Activated naive CD8-positive, alpha-beta T cell treated with anti-CD3 and anti-CD28 coated beads, Interleukin-2, amount 10 ng/mL, durations not matched to agents 7 days and 5 days (primary cell): ENCODE measurements around the gene STRIP1. TPM values are rescaled to one million over a fixed set of nuclear protein-coding genes. Genes with fewer than 3 reads are reported as not detected.
A peak's percentile ranks its signal among the peaks of the same experiment; 100 is the strongest.
"Not testable (repeated sequence)": the region's sequence is repeated elsewhere in the genome, so short reads cannot be mapped to it uniquely, and the experiment has no call there.

ENCODE experiments used
- ATAC-seq: fragments of 150-1000 bp; cut with Tn5 transposase; one replicate; pipeline ENCODE4 v1.10.0; 2021; ENCODE audit warnings: low read depth, moderate library complexity
- POLR2A ChIA-PET: fragments of 350-600 bp; sonication (Branson Sonifier 250); formaldehyde crosslinking; loops from one replicate; lab custom pipeline; 2021; ENCODE audit warnings: antibody characterized with exemption; lab: Charles Lee
- DNase-seq: peaks from one replicate; pipeline ENCODE4 v3.0.0; 2021
- H3K27ac Mint-ChIP-seq: one replicate; pipeline ENCODE4 v1.8.0; 2022; ENCODE audit warnings: mild to moderate bottlenecking, mixed read lengths
- H3K27me3 Mint-ChIP-seq: one replicate; pipeline ENCODE4 v1.8.0; 2022; ENCODE audit warnings: mild to moderate bottlenecking, moderate library complexity, mixed read lengths
- H3K36me3 Mint-ChIP-seq: one replicate; pipeline ENCODE4 v1.8.0; 2021; ENCODE audit warnings: mild to moderate bottlenecking, mixed read lengths
- H3K4me1 Mint-ChIP-seq: one replicate; pipeline ENCODE4 v1.8.0; 2021; ENCODE audit warnings: mixed read lengths
- H3K4me3 Mint-ChIP-seq: one replicate; pipeline ENCODE4 v1.8.0; 2022; ENCODE audit warnings: mild to moderate bottlenecking, moderate library complexity, mixed read lengths
- H3K9me3 Mint-ChIP-seq: one replicate; pipeline ENCODE4 v1.8.0; 2021; ENCODE audit warnings: mixed read lengths
- total RNA-seq, 2 experiments: library from RNA; stranded (reverse); gene quantifications; one replicate each; pipeline ENCODE4 v1.2.3, GENCODE V29; 2021

STRIP1 gene
- total RNA-seq, 2 experiments from 2014 or later: 47.5 to 49.1 TPM

GRCh38 chr1:110021285-110021684 lies 13.1 kb upstream of the STRIP1 start:
- Mint-ChIP-seq H3K4me1 (no peaks in the 10 kb centered on the region), H3K27ac (no peak overlapping the region), H3K36me3 (peaks cover 35% of the 10 kb centered on the region), H3K4me3 (no peak overlapping the region), H3K27me3 (no peaks in the 10 kb centered on the region), H3K9me3 (no peaks in the 10 kb centered on the region)
- DNase-seq (no peak), ATAC-seq (no peak)
- POLR2A ChIA-PET: no interaction called here

- ATAC-seq (no peak), DNase-seq (no peak)
- POLR2A ChIA-PET: no interaction called here
- no peaks in the 10 kb centered on the region for H3K27me3 Mint-ChIP-seq
- H3K36me3 Mint-ChIP-seq: peaks cover 23% of the 10 kb centered on the region
- H3K4me1 Mint-ChIP-seq: no peaks in the 10 kb centered on the region
- no peak overlapping the region for H3K27ac Mint-ChIP-seq
- H3K9me3 Mint-ChIP-seq: no peaks in the 10 kb centered on the region
- no peak overlapping the region for H3K4me3 Mint-ChIP-seq
Measured at GRCh38 chr1:110024613-110025012, 9.8 kb upstream of the STRIP1 start.

GRCh38 chr1:110030687-110031086 lies 3.7 kb upstream of the STRIP1 start:
- peak overlapping the region; percentile 82 for H3K4me3 Mint-ChIP-seq
- ATAC-seq, H3K9me3 Mint-ChIP-seq, H3K27me3 Mint-ChIP-seq, POLR2A ChIA-PET, H3K36me3 Mint-ChIP-seq: not testable (repeated sequence)
- DNase-seq: peak; percentile 47
- H3K27ac Mint-ChIP-seq: peak overlapping the region; percentile 95
- H3K4me1 Mint-ChIP-seq: peaks cover 34% of the 10 kb centered on the region

GRCh38 chr1:110032327-110032726 lies 2.1 kb upstream of the STRIP1 start:
- no peak overlapping the region for H3K4me3 Mint-ChIP-seq
- peak overlapping the region; percentile 18 for H3K27ac Mint-ChIP-seq
- ATAC-seq (no peak), DNase-seq (no peak)
- H3K27me3 Mint-ChIP-seq: no peaks in the 10 kb centered on the region
- H3K9me3 Mint-ChIP-seq: peaks cover 2% of the 10 kb centered on the region
- H3K36me3 Mint-ChIP-seq: peaks cover 2% of the 10 kb centered on the region
- H3K4me1 Mint-ChIP-seq: peaks cover 39% of the 10 kb centered on the region
- POLR2A ChIA-PET: no interaction called here

GRCh38 chr1:110033421-110033820 lies 1.0 kb upstream of the STRIP1 start:
- peaks cover 39% of the 10 kb centered on the region for H3K4me1 Mint-ChIP-seq
- POLR2A ChIA-PET: no interaction called here
- H3K27ac Mint-ChIP-seq: peak overlapping the region; percentile 83

GRCh38 chr1:110034040-110034450 lies 379 bp upstream of the STRIP1 start:
- peaks cover 2% of the 10 kb centered on the region for H3K9me3 Mint-ChIP-seq
- no peaks in the 10 kb centered on the region for H3K27me3 Mint-ChIP-seq
- H3K4me1 Mint-ChIP-seq: peaks cover 39% of the 10 kb centered on the region
- ATAC-seq: no peak
- H3K36me3 Mint-ChIP-seq: peaks cover 2% of the 10 kb centered on the region
- peak overlapping the region; percentile 83 for H3K27ac Mint-ChIP-seq
- DNase-seq: no peak
- POLR2A ChIA-PET: interaction anchor here (0.8 to 1.7 kb wide), 10 partner anchors 10 to 609 kb away, joined by 3 to 20 read pairs (median 4); partner anchors contain the start of genes AHCYL1 and RBM15
- H3K4me3 Mint-ChIP-seq: peak overlapping the region; percentile 94

More at GRCh38 chr1:110033421-110033820, 1.0 kb upstream of the STRIP1 start:
- DNase-seq (no peak), ATAC-seq (no peak)
- Mint-ChIP-seq H3K27me3 (no peaks in the 10 kb centered on the region), H3K4me3 (peak overlapping the region; percentile 14), H3K36me3 (peaks cover 2% of the 10 kb centered on the region), H3K9me3 (peaks cover 2% of the 10 kb centered on the region)

GRCh38 chr1:110035236-110035752 lies 870 bp downstream of the STRIP1 start:
- H3K4me3 Mint-ChIP-seq: peak overlapping the region; percentile 94
- peak overlapping the region; percentile 79 for H3K27ac Mint-ChIP-seq
- H3K9me3 Mint-ChIP-seq: peaks cover 2% of the 10 kb centered on the region
- ATAC-seq (no peak), DNase-seq (no peak)
- no peaks in the 10 kb centered on the region for H3K27me3 Mint-ChIP-seq
- H3K4me1 Mint-ChIP-seq: peaks cover 39% of the 10 kb centered on the region
- POLR2A ChIA-PET: interaction anchor here (0.8 to 1.7 kb wide), 5 partner anchors 9 to 304 kb away, joined by 3 to 20 read pairs (median 4); partner anchors contain the start of genes AHCYL1 and RBM15
- peaks cover 7% of the 10 kb centered on the region for H3K36me3 Mint-ChIP-seq

GRCh38 chr1:110038271-110038670 lies 3.8 kb downstream of the STRIP1 start:
- H3K27ac Mint-ChIP-seq: no peak overlapping the region
- H3K4me1 Mint-ChIP-seq: peaks cover 21% of the 10 kb centered on the region
- no peak overlapping the region for H3K4me3 Mint-ChIP-seq
- ATAC-seq (no peak), DNase-seq (no peak)
- no peaks in the 10 kb centered on the region for H3K27me3 Mint-ChIP-seq
- peaks cover 7% of the 10 kb centered on the region for H3K36me3 Mint-ChIP-seq
- H3K9me3 Mint-ChIP-seq: peaks cover 2% of the 10 kb centered on the region
- POLR2A ChIA-PET: no interaction called here

- Mint-ChIP-seq H3K27me3 (no peaks in the 10 kb centered on the region), H3K36me3 (peaks cover 11% of the 10 kb centered on the region), H3K4me1 (peaks cover 12% of the 10 kb centered on the region), H3K4me3 (no peak overlapping the region), H3K27ac (no peak overlapping the region), H3K9me3 (no peaks in the 10 kb centered on the region)
- ATAC-seq: no peak
- no peak for DNase-seq
- POLR2A ChIA-PET: no interaction called here
Measured at GRCh38 chr1:110039641-110040040, 5.2 kb downstream of the STRIP1 start.

- Mint-ChIP-seq H3K4me3 (no peak overlapping the region), H3K9me3 (no peaks in the 10 kb centered on the region), H3K36me3 (peaks cover 13% of the 10 kb centered on the region), H3K27ac (no peak overlapping the region), H3K27me3 (no peaks in the 10 kb centered on the region), H3K4me1 (peaks cover 7% of the 10 kb centered on the region)
- POLR2A ChIA-PET: no interaction called here
- no peak for DNase-seq
- peak; percentile 18 for ATAC-seq
Measured at GRCh38 chr1:110040548-110040947, 6.1 kb downstream of the STRIP1 start.

- ATAC-seq (no peak), DNase-seq (no peak)
- POLR2A ChIA-PET: no interaction called here
- H3K27ac Mint-ChIP-seq: no peak overlapping the region
- peaks cover 22% of the 10 kb centered on the region for H3K36me3 Mint-ChIP-seq
- no peaks in the 10 kb centered on the region for H3K9me3 Mint-ChIP-seq
- H3K4me3 Mint-ChIP-seq: no peak overlapping the region
- H3K4me1 Mint-ChIP-seq: no peaks in the 10 kb centered on the region
- H3K27me3 Mint-ChIP-seq: no peaks in the 10 kb centered on the region
Measured at GRCh38 chr1:110043016-110043415, 8.6 kb downstream of the STRIP1 start.

GRCh38 chr1:110047463-110047862 lies 13.0 kb downstream of the STRIP1 start:
- POLR2A ChIA-PET: interaction anchor here (0.8 kb wide), 1 partner anchor 13 kb away, joined by 4 read pairs; the partner anchor contains the start of gene STRIP1
- no peaks in the 10 kb centered on the region for H3K27me3 Mint-ChIP-seq
- ATAC-seq: no peak

GRCh38 chr1:110048240-110048639 lies 13.8 kb downstream of the STRIP1 start:
- H3K36me3 Mint-ChIP-seq: peaks cover 23% of the 10 kb centered on the region
- ATAC-seq (no peak), DNase-seq (no peak)
- no peaks in the 10 kb centered on the region for H3K9me3 Mint-ChIP-seq
- no peaks in the 10 kb centered on the region for H3K4me1 Mint-ChIP-seq
- H3K27me3 Mint-ChIP-seq: no peaks in the 10 kb centered on the region
- no peak overlapping the region for H3K4me3 Mint-ChIP-seq
- no peak overlapping the region for H3K27ac Mint-ChIP-seq
- POLR2A ChIA-PET: no interaction called here

More at GRCh38 chr1:110047463-110047862, 13.0 kb downstream of the STRIP1 start:
- Mint-ChIP-seq H3K4me3 (no peak overlapping the region), H3K27ac (no peak overlapping the region), H3K36me3 (peaks cover 23% of the 10 kb centered on the region), H3K4me1 (no peaks in the 10 kb centered on the region), H3K9me3 (no peaks in the 10 kb centered on the region)
- DNase-seq: no peak

- H3K27me3 Mint-ChIP-seq: no peaks in the 10 kb centered on the region
- no peak for DNase-seq
- H3K27ac Mint-ChIP-seq: no peak overlapping the region
- H3K36me3 Mint-ChIP-seq: peaks cover 24% of the 10 kb centered on the region
- POLR2A ChIA-PET: no interaction called here
- H3K9me3 Mint-ChIP-seq: no peaks in the 10 kb centered on the region
- H3K4me3 Mint-ChIP-seq: no peak overlapping the region
- ATAC-seq: no peak
- H3K4me1 Mint-ChIP-seq: no peaks in the 10 kb centered on the region
Measured at GRCh38 chr1:110048923-110049601, 14.6 kb downstream of the STRIP1 start.
